ENCODE results near the gene NKIRAS2.
"Not testable (repeated sequence)": the region's sequence is repeated elsewhere in the genome, so short reads cannot be mapped to it uniquely, and the experiment has no call there.

NKIRAS2 gene

DNA sequence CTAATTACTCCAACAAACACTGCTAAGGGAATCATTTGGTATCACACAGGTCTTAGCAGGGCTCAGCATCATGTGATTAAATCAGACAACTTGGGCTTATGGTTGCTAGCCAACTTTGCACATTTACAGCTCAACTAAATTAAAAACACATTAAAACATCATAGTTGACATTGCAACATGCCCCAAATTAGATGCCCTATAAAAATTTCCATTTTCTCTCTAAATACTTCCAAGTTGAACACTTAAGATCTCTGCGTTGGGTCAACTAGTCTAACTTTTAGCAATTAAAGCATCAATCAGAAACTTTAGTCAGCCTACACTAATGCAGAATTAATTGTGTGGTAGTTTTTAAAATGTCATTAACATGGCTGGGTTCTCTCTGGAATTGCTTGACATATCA is 14.7 kb upstream of the NKIRAS2 start:
- no peaks in the 10 kb centered on the region for H3K9me3 ChIP-seq (ENCODE audit: control insufficient read depth, insufficient read depth, low read length)
- peaks cover 54% of the 10 kb centered on the region for H3K36me3 ChIP-seq (ENCODE audit: control insufficient read depth, low read length)
- TF ChIP-seq, protein P1, sequence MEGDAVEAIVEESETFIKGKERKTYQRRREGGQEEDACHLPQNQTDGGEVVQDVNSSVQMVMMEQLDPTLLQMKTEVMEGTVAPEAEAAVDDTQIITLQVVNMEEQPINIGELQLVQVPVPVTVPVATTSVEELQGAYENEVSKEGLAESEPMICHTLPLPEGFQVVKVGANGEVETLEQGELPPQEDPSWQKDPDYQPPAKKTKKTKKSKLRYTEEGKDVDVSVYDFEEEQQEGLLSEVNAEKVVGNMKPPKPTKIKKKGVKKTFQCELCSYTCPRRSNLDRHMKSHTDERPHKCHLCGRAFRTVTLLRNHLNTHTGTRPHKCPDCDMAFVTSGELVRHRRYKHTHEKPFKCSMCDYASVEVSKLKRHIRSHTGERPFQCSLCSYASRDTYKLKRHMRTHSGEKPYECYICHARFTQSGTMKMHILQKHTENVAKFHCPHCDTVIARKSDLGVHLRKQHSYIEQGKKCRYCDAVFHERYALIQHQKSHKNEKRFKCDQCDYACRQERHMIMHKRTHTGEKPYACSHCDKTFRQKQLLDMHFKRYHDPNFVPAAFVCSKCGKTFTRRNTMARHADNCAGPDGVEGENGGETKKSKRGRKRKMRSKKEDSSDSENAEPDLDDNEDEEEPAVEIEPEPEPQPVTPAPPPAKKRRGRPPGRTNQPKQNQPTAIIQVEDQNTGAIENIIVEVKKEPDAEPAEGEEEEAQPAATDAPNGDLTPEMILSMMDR (IDR thresholded peaks at IDR 0.05; ENCODE audit: low read depth, low read length, poor library complexity, severe bottlenecking), result no peak
- TF ChIP-seq EZH2phosphoT487 (IDR thresholded peaks at IDR 0.05; ENCODE audit: borderline replicate concordance, low read length), result no peak
- H3F3A ChIP-seq (ENCODE audit: control insufficient read depth, insufficient read depth), result no peaks in the 10 kb centered on the region; the same call in 1 of the 2 replicates
- no peaks in the 10 kb centered on the region for H3K9me2 ChIP-seq (replicated peaks; ENCODE audit: control insufficient read depth, low read length)
- H3K79me2 ChIP-seq (ENCODE audit: control insufficient read depth, low read length), result peaks cover 97% of the 10 kb centered on the region
- 0 out of 2 replicates have a peak, but pooled peaks cover 3% of the 10 kb centered on the region for H4K20me1 ChIP-seq (ENCODE audit: control insufficient read depth, insufficient read depth, low read depth, low read length)
- no peak overlapping the region for H3K27ac ChIP-seq (ENCODE audit: low read depth, low read length)
- no peak overlapping the region for H3K4me3 ChIP-seq (ENCODE audit: low read length)
- H3K27me3 ChIP-seq (ENCODE audit: control insufficient read depth, low read length), result no peaks in the 10 kb centered on the region
- H3K4me1 ChIP-seq (ENCODE audit: control insufficient read depth, low read length), result no peaks in the 10 kb centered on the region
- H3K4me2 ChIP-seq (ENCODE audit: low read length), result no peak overlapping the region

DNA sequence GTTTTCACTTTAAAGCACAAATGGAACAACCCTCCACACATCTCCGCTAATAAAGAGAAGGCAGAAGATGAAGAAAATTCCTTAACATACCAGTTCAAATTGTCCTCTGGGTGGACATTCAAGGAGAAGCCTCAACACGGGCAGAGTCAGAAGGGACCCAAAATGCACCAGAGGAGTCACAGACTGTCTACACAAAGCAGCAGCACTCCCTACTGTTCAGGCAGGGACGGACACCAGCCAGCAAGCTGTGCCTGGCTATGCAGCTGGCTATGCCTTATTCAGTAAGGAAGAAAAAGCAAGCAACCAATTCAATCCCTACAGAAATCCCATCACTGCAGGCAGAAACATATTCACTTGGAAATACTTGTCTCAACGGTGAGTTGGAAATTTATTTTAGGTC is 10.7 kb upstream of the NKIRAS2 start:
- no peak overlapping the region for H3K4me2 ChIP-seq (ENCODE audit: low read length)
- peaks cover 99% of the 10 kb centered on the region for H3K79me2 ChIP-seq (ENCODE audit: control insufficient read depth, low read length)
- H3F3A ChIP-seq (ENCODE audit: control insufficient read depth, insufficient read depth), result 0 out of 2 replicates have a peak, but pooled peaks cover 2% of the 10 kb centered on the region
- TF ChIP-seq, protein P1 (IDR thresholded peaks at IDR 0.05; ENCODE audit: low read depth, low read length, poor library complexity, severe bottlenecking), result peak; percentile 37
- no peak for TF ChIP-seq EZH2phosphoT487 (IDR thresholded peaks at IDR 0.05; ENCODE audit: borderline replicate concordance, low read length)
- H3K9me2 ChIP-seq (replicated peaks; ENCODE audit: control insufficient read depth, low read length), result no peaks in the 10 kb centered on the region
- no peaks in the 10 kb centered on the region for H3K9me3 ChIP-seq (ENCODE audit: control insufficient read depth, insufficient read depth, low read length)
- 0 out of 2 replicates have a peak, but pooled peaks cover 1% of the 10 kb centered on the region for H4K20me1 ChIP-seq (ENCODE audit: control insufficient read depth, insufficient read depth, low read depth, low read length)
- H3K4me1 ChIP-seq (ENCODE audit: control insufficient read depth, low read length), result no peaks in the 10 kb centered on the region
- no peak overlapping the region for H3K4me3 ChIP-seq (ENCODE audit: low read length)
- no peaks in the 10 kb centered on the region for H3K27me3 ChIP-seq (ENCODE audit: control insufficient read depth, low read length)
- H3K27ac ChIP-seq (ENCODE audit: low read depth, low read length), result no peak overlapping the region
- H3K36me3 ChIP-seq (ENCODE audit: control insufficient read depth, low read length), result peaks cover 37% of the 10 kb centered on the region

DNA sequence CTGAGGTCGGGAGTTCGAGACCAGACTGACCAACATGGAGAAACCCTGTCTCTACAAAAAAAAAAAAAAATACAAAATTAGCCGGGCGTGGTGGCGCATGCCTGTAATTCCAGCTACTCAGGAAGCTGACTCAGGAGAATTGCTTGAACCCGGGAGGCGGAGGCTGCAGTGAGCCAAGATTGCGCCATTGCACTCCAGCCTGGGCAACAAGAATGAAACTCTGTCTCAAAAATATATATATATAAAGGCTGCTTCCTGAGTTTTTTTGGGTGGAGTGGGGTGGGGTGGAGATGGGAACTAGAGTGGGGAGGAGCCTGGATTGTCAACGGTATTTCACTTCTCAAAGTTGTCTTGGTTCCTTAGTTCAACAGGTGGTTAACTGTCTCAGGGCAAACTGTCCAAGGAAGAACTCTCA is 9.6 kb upstream of the NKIRAS2 start:
- not testable (repeated sequence) for H3K27me3 ChIP-seq (ENCODE audit: control insufficient read depth, low read length); H3F3A ChIP-seq (ENCODE audit: control insufficient read depth, insufficient read depth); H3K4me1 ChIP-seq (ENCODE audit: control insufficient read depth, low read length); H3K4me2 ChIP-seq (ENCODE audit: low read length); H4K20me1 ChIP-seq (ENCODE audit: control insufficient read depth, insufficient read depth, low read depth, low read length); H3K27ac ChIP-seq (ENCODE audit: low read depth, low read length); H3K9me2 ChIP-seq (replicated peaks; ENCODE audit: control insufficient read depth, low read length); H3K9me3 ChIP-seq (ENCODE audit: control insufficient read depth, insufficient read depth, low read length); H3K4me3 ChIP-seq (ENCODE audit: low read length)
- peaks cover 99% of the 10 kb centered on the region for H3K79me2 ChIP-seq (ENCODE audit: control insufficient read depth, low read length)
- H3K36me3 ChIP-seq (ENCODE audit: control insufficient read depth, low read length), result peaks cover 37% of the 10 kb centered on the region

DNA sequence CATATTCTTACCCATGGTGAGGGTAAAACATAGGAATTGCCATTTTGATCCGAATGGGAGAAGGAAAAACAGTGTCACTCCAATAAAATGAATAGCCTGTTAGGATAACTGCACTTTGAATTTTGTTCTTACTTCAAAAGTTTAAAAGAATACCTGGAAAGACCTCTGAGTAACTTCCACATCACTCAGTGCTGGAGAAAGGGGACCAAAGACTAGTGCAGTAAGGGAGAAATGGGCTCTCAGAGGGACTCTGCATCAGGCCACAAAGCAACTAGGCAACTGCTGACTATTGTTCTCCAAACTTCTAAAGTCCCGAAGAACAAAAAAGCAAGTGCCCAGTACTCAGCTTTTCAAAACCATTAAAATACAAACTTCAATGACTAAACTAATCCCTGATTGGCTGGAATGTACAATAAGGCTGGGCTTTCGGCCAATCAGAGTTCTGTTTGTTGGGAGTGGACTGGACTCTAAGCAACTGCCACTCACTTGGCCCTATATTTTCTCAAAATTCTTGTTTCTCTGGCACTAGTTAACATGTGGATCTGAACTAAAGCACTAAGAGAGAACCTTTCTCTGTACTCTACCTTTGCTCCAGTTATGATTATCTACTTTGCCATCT is 8.9 kb upstream of the NKIRAS2 start:
- Histone ChIP-seq H3F3A (ENCODE audit: control insufficient read depth, insufficient read depth) (0 out of 2 replicates have a peak, but pooled peaks cover 2% of the 10 kb centered on the region), H3K4me2 (ENCODE audit: low read length) (no peak overlapping the region), H3K9me3 (ENCODE audit: control insufficient read depth, insufficient read depth, low read length) (no peaks in the 10 kb centered on the region), H3K27ac (ENCODE audit: low read depth, low read length) (no peak overlapping the region), H3K9me2 (replicated peaks; ENCODE audit: control insufficient read depth, low read length) (no peaks in the 10 kb centered on the region), H3K27me3 (ENCODE audit: control insufficient read depth, low read length) (no peaks in the 10 kb centered on the region), H3K4me3 (ENCODE audit: low read length) (no peak overlapping the region), H3K4me1 (ENCODE audit: control insufficient read depth, low read length) (peaks cover 11% of the 10 kb centered on the region), H3K36me3 (ENCODE audit: control insufficient read depth, low read length) (peaks cover 42% of the 10 kb centered on the region), H4K20me1 (ENCODE audit: control insufficient read depth, insufficient read depth, low read depth, low read length) (no peaks in the 10 kb centered on the region), H3K79me2 (ENCODE audit: control insufficient read depth, low read length) (peaks cover 99% of the 10 kb centered on the region)
- TF ChIP-seq, protein P1 (IDR thresholded peaks at IDR 0.05; ENCODE audit: low read depth, low read length, poor library complexity, severe bottlenecking), result no peak
- TF ChIP-seq EZH2phosphoT487 (IDR thresholded peaks at IDR 0.05; ENCODE audit: borderline replicate concordance, low read length), result no peak

DNA sequence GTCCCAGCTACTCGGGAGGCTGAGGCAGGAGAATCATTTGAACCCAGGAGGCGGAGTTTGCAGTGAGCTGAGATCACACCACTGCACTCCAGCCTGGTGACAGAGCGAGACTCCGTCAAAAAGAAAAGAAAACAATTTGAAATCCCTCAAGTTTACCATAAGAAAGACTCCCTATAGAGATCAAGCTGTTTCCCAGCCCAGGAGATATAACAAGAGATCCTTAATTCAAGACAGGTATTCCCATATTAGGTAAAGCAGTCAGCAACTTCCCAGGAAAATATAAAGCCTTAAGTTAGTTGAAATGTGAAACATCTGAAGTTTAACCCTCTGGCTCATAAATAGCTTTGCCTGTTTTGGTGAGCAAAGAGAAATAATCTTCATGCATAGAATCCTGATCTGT is 7.5 kb upstream of the NKIRAS2 start:
- not testable (repeated sequence) for H3K27ac ChIP-seq (ENCODE audit: low read depth, low read length); H3K4me3 ChIP-seq (ENCODE audit: low read length); H4K20me1 ChIP-seq (ENCODE audit: control insufficient read depth, insufficient read depth, low read depth, low read length); H3F3A ChIP-seq (ENCODE audit: control insufficient read depth, insufficient read depth); H3K9me3 ChIP-seq (ENCODE audit: control insufficient read depth, insufficient read depth, low read length); H3K9me2 ChIP-seq (replicated peaks; ENCODE audit: control insufficient read depth, low read length); H3K27me3 ChIP-seq (ENCODE audit: control insufficient read depth, low read length); H3K4me2 ChIP-seq (ENCODE audit: low read length)
- Histone ChIP-seq H3K79me2 (ENCODE audit: control insufficient read depth, low read length) (peaks cover 99% of the 10 kb centered on the region), H3K4me1 (ENCODE audit: control insufficient read depth, low read length) (peaks cover 14% of the 10 kb centered on the region), H3K36me3 (ENCODE audit: control insufficient read depth, low read length) (peaks cover 50% of the 10 kb centered on the region)

DNA sequence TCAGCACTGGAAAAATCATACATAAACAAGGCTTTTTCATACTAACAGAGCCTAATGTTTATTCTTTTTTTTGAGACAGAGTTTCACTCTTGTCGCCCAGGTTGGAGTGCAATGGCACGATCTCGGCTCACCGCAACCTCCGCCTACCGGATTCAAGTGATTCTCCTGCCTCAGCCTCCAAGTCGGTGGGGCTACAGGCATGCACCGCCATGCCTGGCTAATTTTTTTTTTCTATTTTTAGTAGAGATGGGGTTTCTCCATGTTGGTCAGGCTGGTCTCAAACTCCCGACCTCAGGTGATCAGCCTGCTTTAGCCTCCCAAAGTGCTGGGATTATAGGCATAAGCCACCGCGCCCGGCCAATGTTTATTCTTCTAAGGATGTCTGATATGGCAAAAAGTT is 6.2 kb upstream of the NKIRAS2 start:
- H3K4me1 ChIP-seq (ENCODE audit: control insufficient read depth, low read length), result peaks cover 21% of the 10 kb centered on the region
- H3K4me2 ChIP-seq (ENCODE audit: low read length); H3K27me3 ChIP-seq (ENCODE audit: control insufficient read depth, low read length); H3K9me3 ChIP-seq (ENCODE audit: control insufficient read depth, insufficient read depth, low read length); H3K4me3 ChIP-seq (ENCODE audit: low read length); H3K9me2 ChIP-seq (replicated peaks; ENCODE audit: control insufficient read depth, low read length); H3F3A ChIP-seq (ENCODE audit: control insufficient read depth, insufficient read depth); H3K27ac ChIP-seq (ENCODE audit: low read depth, low read length); H4K20me1 ChIP-seq (ENCODE audit: control insufficient read depth, insufficient read depth, low read depth, low read length): not testable (repeated sequence)
- H3K36me3 ChIP-seq (ENCODE audit: control insufficient read depth, low read length), result peaks cover 50% of the 10 kb centered on the region
- peaks cover 97% of the 10 kb centered on the region for H3K79me2 ChIP-seq (ENCODE audit: control insufficient read depth, low read length)
